Measurements from ENCODE around the gene RASA4B.

The RASA4B gene

DNA sequence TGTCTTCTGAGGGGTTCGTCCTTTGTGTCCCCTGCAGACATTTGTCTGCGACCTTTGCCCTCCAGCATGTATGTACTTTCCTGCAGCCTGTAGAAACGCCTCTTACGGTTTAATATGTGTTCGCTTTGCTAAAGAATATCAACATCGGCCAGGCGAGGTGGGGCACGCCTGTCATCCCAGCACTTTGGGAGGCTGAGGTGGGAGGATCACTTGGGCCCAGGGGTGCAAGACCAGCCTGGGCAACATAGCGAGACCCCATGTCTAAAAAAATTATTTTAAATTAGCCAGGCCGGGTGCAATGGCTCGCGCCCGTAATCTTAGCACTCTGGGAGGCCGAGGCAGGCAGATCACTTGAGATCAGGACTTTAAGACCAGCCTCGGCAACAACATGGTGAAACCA is 68.4 kb downstream of the RASA4B start:
- TF ChIP-seq, protein P1, sequence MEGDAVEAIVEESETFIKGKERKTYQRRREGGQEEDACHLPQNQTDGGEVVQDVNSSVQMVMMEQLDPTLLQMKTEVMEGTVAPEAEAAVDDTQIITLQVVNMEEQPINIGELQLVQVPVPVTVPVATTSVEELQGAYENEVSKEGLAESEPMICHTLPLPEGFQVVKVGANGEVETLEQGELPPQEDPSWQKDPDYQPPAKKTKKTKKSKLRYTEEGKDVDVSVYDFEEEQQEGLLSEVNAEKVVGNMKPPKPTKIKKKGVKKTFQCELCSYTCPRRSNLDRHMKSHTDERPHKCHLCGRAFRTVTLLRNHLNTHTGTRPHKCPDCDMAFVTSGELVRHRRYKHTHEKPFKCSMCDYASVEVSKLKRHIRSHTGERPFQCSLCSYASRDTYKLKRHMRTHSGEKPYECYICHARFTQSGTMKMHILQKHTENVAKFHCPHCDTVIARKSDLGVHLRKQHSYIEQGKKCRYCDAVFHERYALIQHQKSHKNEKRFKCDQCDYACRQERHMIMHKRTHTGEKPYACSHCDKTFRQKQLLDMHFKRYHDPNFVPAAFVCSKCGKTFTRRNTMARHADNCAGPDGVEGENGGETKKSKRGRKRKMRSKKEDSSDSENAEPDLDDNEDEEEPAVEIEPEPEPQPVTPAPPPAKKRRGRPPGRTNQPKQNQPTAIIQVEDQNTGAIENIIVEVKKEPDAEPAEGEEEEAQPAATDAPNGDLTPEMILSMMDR (IDR thresholded peaks at IDR 0.05; ENCODE audit: insufficient read depth, low read depth, low read length, missing control alignments), result no peak
- H3K4me3 ChIP-seq (ENCODE audit: low read length), result no peak overlapping the region
- DNase-seq (ENCODE audit: low read depth), result no peak

DNA sequence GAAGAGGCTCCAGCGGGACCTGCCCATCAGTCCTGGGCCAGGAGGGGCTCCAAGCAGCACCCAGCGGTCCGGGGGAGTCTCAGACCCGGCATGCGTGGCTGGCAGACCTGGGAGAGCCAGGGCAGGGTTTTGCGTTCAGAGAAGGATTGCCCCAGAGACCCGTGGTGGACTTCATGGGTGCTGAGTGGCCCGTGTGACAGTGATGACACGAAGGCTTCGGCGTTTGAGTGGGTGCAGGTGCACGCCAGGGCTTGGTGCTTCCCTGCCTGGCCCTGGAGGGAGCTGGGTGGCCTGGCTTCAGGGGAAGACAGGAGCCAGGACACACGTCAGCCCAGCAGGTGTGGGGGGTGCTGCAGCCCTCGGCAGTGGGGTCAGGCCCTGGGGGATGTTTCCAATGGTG is 70.3 kb downstream of the RASA4B start:
- TF ChIP-seq, protein P1 (IDR thresholded peaks at IDR 0.05; ENCODE audit: insufficient read depth, low read depth, low read length, missing control alignments), result no peak
- H3K4me3 ChIP-seq (ENCODE audit: low read length), result no peak overlapping the region
- DNase-seq (ENCODE audit: low read depth), result no peak

DNA sequence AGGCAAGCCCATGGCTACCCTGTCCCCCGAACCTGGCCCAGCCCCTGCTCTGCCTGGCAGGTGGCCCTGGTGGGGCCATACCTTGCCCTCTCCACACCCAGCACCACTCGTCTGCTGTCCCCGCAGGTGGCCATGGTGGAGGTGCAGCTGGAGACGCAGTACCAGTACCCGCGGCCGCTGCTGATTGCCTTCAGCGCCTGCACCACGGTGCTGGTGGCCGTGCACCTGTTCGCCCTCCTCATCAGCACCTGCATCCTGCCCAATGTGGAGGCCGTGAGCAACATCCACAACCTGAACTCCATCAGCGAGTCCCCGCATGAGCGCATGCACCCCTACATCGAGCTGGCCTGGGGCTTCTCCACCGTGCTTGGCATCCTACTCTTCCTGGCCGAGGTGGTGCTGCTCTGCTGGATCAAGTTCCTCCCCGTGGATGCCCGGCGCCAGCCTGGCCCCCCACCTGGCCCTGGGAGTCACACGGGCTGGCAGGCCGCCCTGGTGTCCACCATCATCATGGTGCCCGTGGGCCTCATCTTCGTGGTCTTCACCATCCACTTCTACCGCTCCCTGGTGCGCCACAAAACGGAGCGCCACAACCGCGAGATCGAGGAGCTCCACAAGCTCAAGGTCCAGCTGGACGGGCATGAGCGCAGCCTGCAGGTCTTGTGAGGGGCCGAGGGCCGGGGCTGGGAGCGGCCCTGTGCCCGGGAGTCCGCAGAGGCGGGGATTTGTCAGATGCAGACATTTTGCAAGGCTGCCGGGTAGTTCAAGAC is 71.0 kb downstream of the RASA4B start:
- TF ChIP-seq, protein P1 (IDR thresholded peaks at IDR 0.05; ENCODE audit: insufficient read depth, low read depth, low read length, missing control alignments), result no peak
- no peak for DNase-seq (ENCODE audit: low read depth)
- H3K4me3 ChIP-seq (ENCODE audit: low read length), result no peak overlapping the region

DNA sequence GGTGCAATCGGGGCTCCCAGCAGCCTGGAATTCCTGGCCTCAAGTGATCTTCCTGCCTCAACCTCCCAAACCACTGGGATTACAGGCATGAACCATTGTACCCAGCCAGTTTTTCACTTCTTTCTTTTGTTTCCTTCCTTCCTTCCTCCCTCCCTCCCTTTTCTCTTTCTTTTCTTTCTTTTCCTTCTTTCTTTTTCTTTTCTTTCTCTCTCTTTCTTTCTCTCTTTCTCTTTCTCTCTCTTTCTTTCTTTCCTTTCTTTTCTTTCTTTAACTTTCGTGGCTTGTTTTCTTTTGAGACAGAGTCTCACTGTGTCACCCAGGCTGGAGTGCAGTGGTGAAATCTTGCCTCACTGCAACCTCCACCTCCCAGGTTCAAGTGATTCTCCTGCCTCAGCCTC is 71.9 kb downstream of the RASA4B start:
- TF ChIP-seq, protein P1 (IDR thresholded peaks at IDR 0.05; ENCODE audit: insufficient read depth, low read depth, low read length, missing control alignments), result no peak
- no peak overlapping the region for H3K4me3 ChIP-seq (ENCODE audit: low read length)

DNA sequence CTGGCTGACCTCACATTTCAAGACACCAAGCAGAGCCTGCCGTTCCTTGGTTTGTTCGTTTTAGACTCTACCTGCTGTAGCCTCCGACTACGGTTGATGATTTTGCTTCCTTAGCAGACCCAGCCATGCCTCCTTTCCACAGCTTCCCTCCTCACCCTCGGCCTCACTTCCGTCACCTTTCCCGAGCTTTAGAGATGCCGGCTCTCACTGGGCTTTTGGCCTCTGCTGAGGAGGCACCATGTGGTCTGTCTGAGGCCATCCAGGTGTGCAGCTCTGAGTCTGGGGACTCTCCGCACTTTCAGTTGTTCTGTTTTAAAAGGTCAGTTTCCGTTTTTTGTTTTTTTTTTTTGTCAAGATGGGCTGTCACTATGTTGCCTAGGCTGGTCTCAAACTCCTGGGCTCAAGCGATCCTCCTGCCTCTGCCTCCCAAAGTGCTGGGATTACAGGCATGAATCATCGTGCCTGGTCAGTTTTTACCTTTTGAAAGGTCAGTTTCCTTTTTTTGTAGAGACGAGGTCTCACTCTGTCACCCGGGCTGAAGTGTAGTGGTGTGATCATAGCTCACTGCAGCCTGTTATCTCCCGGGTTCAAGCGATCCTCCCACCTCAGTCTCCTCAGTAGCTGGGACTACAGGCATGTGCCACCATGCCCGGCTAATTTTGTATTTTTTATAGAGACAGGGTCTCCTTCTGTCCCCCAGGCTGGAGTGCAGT is 72.5 kb downstream of the RASA4B start:
- TF ChIP-seq, protein P1 (IDR thresholded peaks at IDR 0.05; ENCODE audit: insufficient read depth, low read depth, low read length, missing control alignments), result no peak
- H3K4me3 ChIP-seq (ENCODE audit: low read length), result no peak overlapping the region
- DNase-seq (ENCODE audit: low read depth), result no peak

More for the DNA sequence above, 71.9 kb downstream of the RASA4B start:
- DNase-seq (ENCODE audit: low read depth), result no peak

DNA sequence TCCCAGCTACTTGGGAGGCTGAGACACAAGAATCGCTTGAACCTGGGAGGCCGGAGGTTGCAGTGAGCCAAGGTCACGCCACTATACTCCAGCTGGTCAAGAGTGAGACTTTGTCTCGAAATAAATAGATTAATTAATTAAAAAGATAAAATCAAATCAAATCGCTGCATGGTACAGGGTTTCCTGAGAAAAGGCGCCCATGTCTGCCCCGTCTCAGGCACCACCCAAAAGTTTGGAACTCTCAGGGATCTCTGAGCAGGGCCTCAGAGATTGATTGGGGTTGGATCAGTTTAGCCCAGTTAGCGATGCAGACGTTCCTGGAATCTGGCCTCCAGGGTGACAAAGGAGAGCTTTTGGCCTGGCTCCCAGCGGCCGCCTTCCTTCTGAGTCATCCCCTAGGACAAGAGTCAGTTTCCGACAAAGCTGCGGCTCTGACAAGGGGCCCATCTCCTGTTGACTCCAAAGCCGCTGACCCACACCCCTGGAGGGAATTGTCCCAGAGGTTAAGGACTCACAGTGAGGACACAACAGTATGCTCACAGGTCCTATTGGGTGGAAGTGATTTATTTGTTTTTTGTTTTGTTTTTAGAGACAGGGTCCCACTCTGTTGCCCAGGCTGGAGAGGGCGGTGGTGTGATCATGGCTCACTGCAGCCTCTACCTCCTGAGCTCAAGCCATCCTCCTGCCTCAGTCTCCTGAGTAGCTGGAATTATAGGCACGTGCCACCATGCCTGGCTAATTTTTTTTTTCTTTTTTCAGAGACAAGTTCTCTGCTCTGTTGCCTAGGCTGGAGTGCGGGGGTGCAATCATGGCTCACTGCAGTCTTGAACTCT is 77.4 kb downstream of the RASA4B start:
- H3K4me3 ChIP-seq (ENCODE audit: low read length), result no peak overlapping the region
- TF ChIP-seq, protein P1 (IDR thresholded peaks at IDR 0.05; ENCODE audit: insufficient read depth, low read depth, low read length, missing control alignments), result peak; percentile 7
- peak; percentile 82 for DNase-seq (ENCODE audit: low read depth)
